GM19023 (cell line): ENCODE data around the gene SMARCA1.

Source experiments
- ATAC-seq: cut with Tn5 transposase; IDR thresholded peaks from one replicate; pipeline ENCODE4 v1.9.1; 2021; ENCODE audit warnings: mild to moderate bottlenecking, moderate library complexity; ENCODE audit not compliant: unreplicated experiment

Gene SMARCA1

DNA sequence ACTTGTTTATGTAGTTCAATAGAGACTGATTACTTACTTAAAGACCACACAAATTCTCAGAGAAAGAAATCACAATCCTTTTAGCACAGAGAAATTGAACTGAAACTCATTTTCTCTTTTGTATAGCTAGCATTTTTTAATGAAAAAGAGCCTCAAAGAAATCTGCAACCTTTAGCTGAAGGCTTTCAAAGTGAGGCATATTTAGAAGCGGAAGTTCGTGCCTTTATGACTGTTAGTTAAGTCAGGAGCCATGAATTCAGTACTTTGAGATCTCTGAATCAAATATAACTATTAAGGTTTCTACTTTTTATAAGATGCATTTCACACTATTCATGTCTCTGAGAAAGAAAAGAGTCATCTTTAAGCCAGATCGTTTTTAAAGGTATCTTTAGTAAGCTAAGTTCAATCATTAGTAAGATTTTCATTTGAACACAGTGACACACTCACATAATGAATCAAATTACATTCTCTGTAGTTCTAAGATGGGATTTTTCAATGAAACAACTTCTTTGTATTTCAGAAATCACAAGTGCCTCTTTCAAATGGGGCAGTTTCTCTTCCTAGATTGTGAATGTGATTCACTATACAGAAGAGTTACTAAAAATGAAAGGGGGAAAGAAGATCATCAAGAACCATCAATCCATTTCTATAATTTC is 61.4 kb downstream of the SMARCA1 start:
- ATAC-seq = no peak

DNA sequence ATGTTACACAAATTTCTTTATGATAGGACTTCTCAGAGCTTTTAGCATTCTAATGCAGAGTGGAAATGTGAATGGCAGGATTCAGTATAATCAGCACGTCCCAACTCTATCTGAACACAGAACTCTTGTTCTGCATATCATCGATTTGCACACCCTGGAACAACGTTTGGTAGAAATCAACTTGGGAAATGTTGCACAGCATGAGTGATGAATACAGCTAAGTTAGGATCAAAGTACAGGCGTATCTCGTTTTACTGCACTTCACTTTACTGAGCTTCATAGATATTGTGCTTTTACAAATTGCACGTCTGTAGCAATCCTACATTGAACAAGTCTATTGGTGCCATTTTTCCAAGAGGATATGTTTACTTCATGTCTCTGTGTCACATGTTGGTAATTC is 70.8 kb downstream of the SMARCA1 start:
- no peak for ATAC-seq

DNA sequence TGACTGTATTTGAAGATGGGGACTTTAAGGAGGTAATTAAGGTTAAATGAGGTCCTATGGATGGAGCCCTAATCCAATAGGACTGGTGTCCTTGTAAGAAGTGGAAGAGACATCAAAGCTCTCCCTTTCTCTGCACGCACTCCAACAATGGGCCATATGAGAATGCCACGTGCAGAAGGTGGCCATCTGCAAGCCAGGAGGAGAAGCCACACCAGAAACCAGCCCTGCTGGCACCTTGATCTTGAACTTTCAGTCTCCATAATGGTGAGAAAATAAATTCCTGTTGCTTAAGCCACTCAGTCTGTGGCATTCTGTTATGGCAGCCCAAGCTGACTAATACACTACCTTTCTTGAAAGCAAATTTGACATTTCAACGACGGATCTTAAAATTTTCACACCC is 73.2 kb downstream of the SMARCA1 start:
- ATAC-seq = no peak

DNA sequence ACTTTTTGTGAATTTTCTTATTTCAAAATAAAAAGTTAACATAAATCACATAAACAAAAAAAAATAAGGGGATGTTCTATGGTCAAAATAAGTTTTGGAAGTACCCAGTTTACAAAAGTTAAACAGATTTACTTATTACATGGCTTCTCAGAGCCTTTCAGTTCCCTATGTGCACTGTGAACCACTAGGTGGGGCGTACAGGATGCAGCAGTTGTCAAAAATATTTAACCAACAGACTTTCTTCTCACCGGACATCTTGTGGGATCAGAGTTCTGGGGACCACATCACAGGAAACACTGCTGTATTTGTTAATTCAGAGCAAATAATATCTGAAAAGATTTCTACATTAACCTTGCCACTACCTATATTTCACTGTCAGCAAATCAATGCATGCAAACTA is 74.1 kb downstream of the SMARCA1 start:
- ATAC-seq = no peak

DNA sequence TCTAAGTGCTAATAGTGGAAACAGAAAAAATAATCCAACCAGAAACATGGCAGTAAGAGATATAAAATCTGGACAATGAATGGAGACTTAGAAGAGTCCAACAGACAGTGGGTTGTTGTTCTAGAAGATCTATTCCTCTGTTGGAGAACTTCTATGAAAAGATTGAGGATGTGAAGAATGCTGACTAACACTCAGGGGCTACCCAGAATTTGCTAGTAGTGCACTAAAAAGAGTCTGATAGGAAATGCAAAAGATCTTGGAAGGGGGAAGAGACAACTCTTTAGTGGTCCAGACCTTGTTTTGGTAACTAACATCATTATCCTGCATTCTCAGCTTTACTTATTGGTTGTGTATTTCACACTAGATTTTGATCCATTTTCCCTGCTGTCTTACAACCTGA is 77.9 kb downstream of the SMARCA1 start:
- ATAC-seq = no peak

DNA sequence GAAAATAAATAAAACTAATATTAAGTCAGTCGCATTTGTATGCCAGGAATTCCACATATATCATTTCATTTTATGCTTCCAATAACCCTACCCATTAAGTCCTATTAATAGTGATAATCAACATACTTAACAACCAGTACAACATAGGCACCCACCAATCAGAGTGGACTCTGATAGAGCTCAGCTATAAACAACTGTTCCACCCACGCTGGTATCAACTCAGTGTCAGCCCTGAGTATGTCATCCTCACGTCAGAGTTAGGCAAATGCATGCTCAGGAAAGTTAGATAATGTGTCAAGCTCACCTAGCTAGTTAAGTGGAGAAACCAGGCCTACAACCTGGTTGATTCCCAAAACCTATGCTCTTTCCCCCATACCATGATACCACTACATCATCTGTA is 89.3 kb downstream of the SMARCA1 start:
- ATAC-seq = no peak

DNA sequence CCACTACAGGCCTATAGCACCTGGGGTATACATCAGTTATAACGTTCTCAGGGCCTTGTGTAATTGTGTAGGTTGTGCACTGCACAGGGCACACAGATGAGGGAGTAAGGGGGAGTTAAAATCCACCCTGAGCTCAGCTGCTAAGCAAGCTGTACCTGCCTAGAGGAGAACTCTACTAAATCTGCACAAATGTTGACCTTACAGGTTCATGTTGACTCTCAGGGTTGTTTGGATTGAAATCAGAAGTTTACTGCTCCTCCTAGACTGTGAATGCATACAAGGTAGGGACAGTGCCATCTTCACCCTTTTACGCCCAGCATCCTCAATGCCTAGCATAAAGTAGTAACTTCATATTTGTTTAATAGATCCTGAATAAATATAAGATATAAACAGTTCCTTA is 89.8 kb downstream of the SMARCA1 start:
- ATAC-seq = no peak

DNA sequence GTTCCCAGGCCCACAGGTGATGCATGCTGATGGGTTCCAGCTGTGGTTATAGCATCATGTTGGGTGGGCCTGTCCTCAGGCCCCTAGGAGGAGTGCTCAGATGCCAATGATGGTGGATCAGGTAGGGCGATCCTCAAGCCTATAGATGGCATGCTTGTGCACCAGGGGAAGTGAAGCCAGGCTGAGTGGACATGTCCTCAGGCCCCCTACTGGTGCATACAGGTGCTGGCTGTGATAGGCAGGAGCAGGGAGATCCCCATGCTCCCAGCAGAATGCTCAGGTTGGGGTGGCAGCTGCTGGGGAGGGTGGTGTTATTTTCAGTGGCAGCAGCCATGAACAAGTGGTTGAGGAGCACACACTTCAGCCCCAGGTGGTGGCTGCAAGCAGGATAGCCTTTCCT is 96.0 kb downstream of the SMARCA1 start:
- ATAC-seq = no peak

DNA sequence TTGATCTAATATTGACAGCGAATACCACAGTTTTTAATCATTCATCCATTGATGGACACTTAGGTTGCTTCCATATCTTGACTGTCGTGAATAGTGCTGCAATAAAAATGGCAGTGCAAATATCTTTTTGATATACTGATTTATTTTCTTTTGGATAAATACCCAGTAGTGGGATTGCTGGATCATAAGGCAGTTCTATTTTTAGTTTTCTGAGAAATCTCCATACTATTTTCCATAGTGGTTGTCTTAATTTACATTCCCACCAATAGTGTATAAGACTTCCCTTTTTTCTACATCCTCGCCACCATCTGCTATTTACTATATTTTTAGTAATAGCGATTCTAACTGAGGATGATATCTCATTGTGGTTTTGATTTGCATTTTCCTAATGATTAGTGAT is 100.1 kb downstream of the SMARCA1 start:
- ATAC-seq = no peak

DNA sequence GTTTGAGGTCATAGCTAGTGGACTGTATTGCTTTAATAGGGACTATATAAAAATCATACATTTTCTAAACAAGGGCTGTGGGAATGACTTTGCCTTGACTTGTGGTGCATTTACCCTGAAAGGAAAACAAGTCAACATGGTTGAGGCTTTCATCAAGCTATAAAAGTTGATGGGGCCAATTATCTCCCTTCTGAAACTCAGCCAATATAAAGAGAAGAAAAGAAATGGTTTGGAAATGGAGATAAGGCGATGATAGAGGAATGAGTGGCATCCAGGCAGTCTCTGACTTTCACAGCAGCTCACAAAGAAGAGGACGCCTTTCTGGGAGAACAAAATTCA is 118.7 kb downstream of the SMARCA1 start:
- ATAC-seq = no peak

DNA sequence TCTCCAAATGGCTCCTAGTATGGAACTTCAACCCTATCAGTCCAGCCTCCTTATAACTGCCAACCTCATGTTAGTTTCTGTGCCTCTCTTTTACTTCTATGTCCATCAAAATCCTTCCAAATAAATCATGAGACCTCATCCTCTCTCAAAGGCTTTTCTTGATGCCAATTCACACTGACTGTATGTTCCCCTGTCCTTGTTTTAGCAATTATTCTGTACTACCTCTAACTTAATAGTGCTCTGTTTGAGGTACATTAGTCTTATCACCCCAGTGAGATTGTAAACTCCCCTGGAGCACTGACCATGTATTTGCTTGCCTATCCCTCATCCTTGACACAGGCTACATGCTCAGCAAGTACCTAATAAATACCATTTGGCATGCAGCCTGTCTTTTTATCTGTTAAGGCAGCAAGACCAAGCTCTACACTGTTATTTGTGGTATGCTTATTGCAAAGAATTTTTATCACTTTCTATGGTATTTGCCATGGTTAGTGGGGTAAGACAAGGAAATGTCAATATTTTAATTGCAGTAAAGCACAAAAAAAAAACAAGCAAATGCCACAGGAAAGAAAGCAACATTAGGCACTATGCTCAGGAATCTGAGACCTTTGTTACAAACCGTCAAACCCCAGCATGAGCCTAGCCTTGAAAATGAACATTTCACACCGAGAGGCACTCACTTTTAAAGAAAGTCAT is 119.2 kb downstream of the SMARCA1 start:
- no peak for ATAC-seq
